Measurements from ENCODE around the gene MAPK1. TPM values are rescaled to one million over a fixed set of nuclear protein-coding genes. Genes with fewer than 3 reads are reported as not detected.

Gene MAPK1
- total and polyA plus RNA-seq, 7 experiments from 2014 or later, result 58.3 to 120 (median 97.0) TPM

DNA sequence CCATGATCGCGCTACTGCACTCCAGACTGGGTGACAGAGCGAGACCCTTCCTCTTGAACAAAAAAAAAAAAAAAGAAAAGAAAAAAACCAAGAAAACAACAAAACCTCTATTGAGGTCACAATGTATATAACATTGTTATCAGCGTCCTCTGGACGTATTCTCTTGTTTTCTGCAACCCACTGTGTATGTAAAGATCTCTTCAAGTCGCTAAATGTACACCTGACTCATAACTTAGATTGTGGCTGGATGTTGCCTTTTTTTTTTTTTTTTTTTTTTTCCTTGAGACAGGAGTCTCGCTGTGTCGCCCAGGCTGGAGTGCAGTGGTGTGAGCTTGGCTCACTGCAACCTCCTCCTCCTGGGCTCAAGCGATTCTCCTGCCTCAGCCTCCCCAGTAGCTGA, 130.5 kb downstream of the MAPK1 start:
- H3K27ac Mint-ChIP-seq, result no peak overlapping the region

GRCh38 chr22:21736084-21736642, 131.3 kb downstream of the MAPK1 start:
- intact Hi-C loops (cut with micrococcal nuclease), result loop anchor here (1.0 to 5.0 kb wide), 6 partner anchors 70 to 1406 kb away; partner anchors contain the start of genes MAPK1 (in 1 of the 2), PI4KA (in 1 of the 2), PPIL2 (in 1 of the 2) and RSPH14 (in 1 of the 2)
- Histone ChIP-seq H3K36me3 (ENCODE audit: control insufficient read depth in 2 of 3, insufficient read depth in 3 of 3, low read length in 3 of 3) (no peaks in the 10 kb centered on the region), H3K27me3 (ENCODE audit: control insufficient read depth in 2 of 2, insufficient read depth in 2 of 2, low read length in 2 of 2) (no peaks in the 10 kb centered on the region), H3K4me1 (ENCODE audit: control insufficient read depth in 2 of 2, insufficient read depth in 2 of 2, low read length in 2 of 2) (peaks cover 0 to 7% of the 10 kb centered on the region in 2 donors), H3K4me3 (ENCODE audit: low read length) (peak overlapping the region; percentile 51), H3K9me3 (ENCODE audit: control insufficient read depth in 2 of 3, low read length in 3 of 3) (no peaks in the 10 kb centered on the region), H3K27ac (ENCODE audit: low read depth, low read length) (peak overlapping the region; percentile 19)
- CTCF ChIA-PET, result interaction anchor here (1.0 kb wide), 1 partner anchor 17 kb away, joined by 3 read pairs; no protein-coding TSS in a partner anchor
- H3K27me3 Mint-ChIP-seq, result peaks cover 0 to 25% (median 0%) of the 10 kb centered on the region in 5 donors
- POLR2A ChIA-PET, result interaction anchor here (0.6 to 1.9 kb wide), 5 partner anchors 38 to 131 kb away, joined by 3 to 6 read pairs (median 3); partner anchors contain the start of genes MAPK1 and PPIL2
- DNase-seq, result no peak
- no peak for ATAC-seq
- peaks cover 13 to 26% (median 15%) of the 10 kb centered on the region in 7 donors for H3K4me1 Mint-ChIP-seq
- no peaks in the 10 kb centered on the region for H3K36me3 Mint-ChIP-seq
- H3K4me3 Mint-ChIP-seq, result peak overlapping the region; percentile 60 to 94 (median 73)
- H3K27ac Mint-ChIP-seq, result no peak overlapping the region
- no peaks in the 10 kb centered on the region for H3K9me3 Mint-ChIP-seq

More for the DNA sequence above, 130.5 kb downstream of the MAPK1 start:
- H3K36me3 Mint-ChIP-seq, result no peaks in the 10 kb centered on the region
- no peaks in the 10 kb centered on the region for H3K9me3 Mint-ChIP-seq
- H3K27me3 ChIP-seq (ENCODE audit: control insufficient read depth in 2 of 2, insufficient read depth in 2 of 2, low read length in 2 of 2), result no peaks in the 10 kb centered on the region
- peak overlapping the region in 8 of 10 donors; percentile 30 to 93 (median 67) for H3K4me3 Mint-ChIP-seq
- intact Hi-C loops (cut with micrococcal nuclease), result loop anchor here (1.0 to 5.0 kb wide), 6 partner anchors 71 to 1405 kb away; partner anchors contain the start of genes MAPK1 (in 1 of the 2), PI4KA (in 1 of the 2), PPIL2 (in 1 of the 2) and RSPH14 (in 1 of the 2)
- no peak overlapping the region for H3K27ac ChIP-seq (ENCODE audit: low read depth, low read length)
- ChIA-PET POLR2A (interaction anchor here (0.6 kb wide), 1 partner anchor 151 kb away, joined by 3 read pairs; no protein-coding TSS in a partner anchor), CTCF (no interaction called here)
- no peaks in the 10 kb centered on the region for H3K36me3 ChIP-seq (ENCODE audit: control insufficient read depth in 2 of 3, insufficient read depth in 3 of 3, low read length in 3 of 3)
- H3K27me3 Mint-ChIP-seq, result peaks cover 0 to 27% (median 0%) of the 10 kb centered on the region in 5 donors
- H3K4me3 ChIP-seq (ENCODE audit: low read length), result no peak overlapping the region
- peaks cover 0 to 7% of the 10 kb centered on the region in 2 donors for H3K4me1 ChIP-seq (ENCODE audit: control insufficient read depth in 2 of 2, insufficient read depth in 2 of 2, low read length in 2 of 2)
- DNase-seq (no peak), ATAC-seq (no peak)
- no peaks in the 10 kb centered on the region for H3K9me3 ChIP-seq (ENCODE audit: control insufficient read depth in 2 of 3, low read length in 3 of 3)
- H3K4me1 Mint-ChIP-seq, result peaks cover 13 to 26% (median 15%) of the 10 kb centered on the region in 7 donors

- peak within 1 kb of the TSS; percentile 86 to 96 (median 92) for H3K4me3 Mint-ChIP-seq
- Histone ChIP-seq H3K9me3 (ENCODE audit: control insufficient read depth in 2 of 3, low read length in 3 of 3) (no peaks in the 10 kb centered on the region), H3K36me3 (ENCODE audit: control insufficient read depth in 2 of 3, insufficient read depth in 3 of 3, low read length in 3 of 3) (no peaks in the 10 kb centered on the region), H3K4me3 (ENCODE audit: low read length) (peak within 1 kb of the TSS; percentile 51), H3K4me1 (ENCODE audit: control insufficient read depth in 2 of 2, insufficient read depth in 2 of 2, low read length in 2 of 2) (peaks cover 0 to 7% of the 10 kb centered on the region in 2 donors), H3K27ac (ENCODE audit: low read depth, low read length) (peak within 1 kb of the TSS; percentile 66), H3K27me3 (ENCODE audit: control insufficient read depth in 2 of 2, insufficient read depth in 2 of 2, low read length in 2 of 2) (no peaks in the 10 kb centered on the region)
- peaks cover 13 to 26% (median 15%) of the 10 kb centered on the region in 7 donors for H3K4me1 Mint-ChIP-seq
- POLR2A ChIA-PET, result interaction anchor here (0.6 to 1.9 kb wide), 5 partner anchors 38 to 132 kb away, joined by 3 to 6 read pairs (median 3); partner anchors contain the start of genes MAPK1 and PPIL2
- H3K27ac Mint-ChIP-seq, result peak within 1 kb of the TSS; percentile 67 to 91 (median 85)
- peaks cover 0 to 22% (median 0%) of the 10 kb centered on the region in 5 donors for H3K27me3 Mint-ChIP-seq
- no peaks in the 10 kb centered on the region for H3K36me3 Mint-ChIP-seq
- H3K9me3 Mint-ChIP-seq, result no peaks in the 10 kb centered on the region
- intact Hi-C loops (cut with micrococcal nuclease), result loop anchor here (1.0 to 5.0 kb wide), 11 partner anchors 23 to 1407 kb away; partner anchors contain the start of genes MAPK1 (in 2 of the 2), PPIL2 (in 2 of the 2), PI4KA (in 1 of the 2) and PPM1F (in 1 of the 2)
- CTCF ChIA-PET, result interaction anchor here (1.0 kb wide), 1 partner anchor 16 kb away, joined by 3 read pairs; no protein-coding TSS in a partner anchor
- ATAC-seq (peak; percentile 96), DNase-seq (peak; percentile 94 to 99 (median 97))
Measured at GRCh38 chr22:21735200-21736083, 132.0 kb downstream of the MAPK1 start, which contains the start of gene YPEL1. Gene YPEL1, minus strand, starts transcription at chr22:21735794. Its CDS starts 25,050 bp downstream, at chr22:21710744.

GRCh38 chr22:21734540-21735199, 132.8 kb downstream of the MAPK1 start:
- ATAC-seq (no peak), DNase-seq (peak in 3 of 9 donors; percentile 8 to 12 (median 10))
- Mint-ChIP-seq H3K36me3 (no peaks in the 10 kb centered on the region), H3K4me3 (peak overlapping the region; percentile 86 to 96 (median 92)), H3K27me3 (peaks cover 0 to 18% (median 0%) of the 10 kb centered on the region in 5 donors), H3K27ac (peak overlapping the region; percentile 67 to 91 (median 85)), H3K4me1 (peaks cover 13 to 26% (median 15%) of the 10 kb centered on the region in 7 donors), H3K9me3 (no peaks in the 10 kb centered on the region)
- H3K4me3 ChIP-seq (ENCODE audit: low read length), result peak overlapping the region; percentile 49
- intact Hi-C loops (cut with micrococcal nuclease), result loop anchor here (1.0 to 5.0 kb wide), 10 partner anchors 22 to 1408 kb away; partner anchors contain the start of genes MAPK1 (in 1 of the 2), PI4KA (in 1 of the 2), PPIL2 (in 1 of the 2) and PPM1F (in 1 of the 2)
- POLR2A ChIA-PET, result interaction anchor here (1.9 kb wide), 1 partner anchor 69 kb away, joined by 6 read pairs; the partner anchor contains the start of gene PPIL2
- H3K36me3 ChIP-seq (ENCODE audit: control insufficient read depth in 2 of 3, insufficient read depth in 3 of 3, low read length in 3 of 3), result no peaks in the 10 kb centered on the region
- peaks cover 0 to 7% of the 10 kb centered on the region in 2 donors for H3K4me1 ChIP-seq (ENCODE audit: control insufficient read depth in 2 of 2, insufficient read depth in 2 of 2, low read length in 2 of 2)
- peak overlapping the region; percentile 66 for H3K27ac ChIP-seq (ENCODE audit: low read depth, low read length)
- no peaks in the 10 kb centered on the region for H3K9me3 ChIP-seq (ENCODE audit: control insufficient read depth in 2 of 3, low read length in 3 of 3)
- CTCF ChIA-PET, result no interaction called here
- no peaks in the 10 kb centered on the region for H3K27me3 ChIP-seq (ENCODE audit: control insufficient read depth in 2 of 2, insufficient read depth in 2 of 2, low read length in 2 of 2)

DNA sequence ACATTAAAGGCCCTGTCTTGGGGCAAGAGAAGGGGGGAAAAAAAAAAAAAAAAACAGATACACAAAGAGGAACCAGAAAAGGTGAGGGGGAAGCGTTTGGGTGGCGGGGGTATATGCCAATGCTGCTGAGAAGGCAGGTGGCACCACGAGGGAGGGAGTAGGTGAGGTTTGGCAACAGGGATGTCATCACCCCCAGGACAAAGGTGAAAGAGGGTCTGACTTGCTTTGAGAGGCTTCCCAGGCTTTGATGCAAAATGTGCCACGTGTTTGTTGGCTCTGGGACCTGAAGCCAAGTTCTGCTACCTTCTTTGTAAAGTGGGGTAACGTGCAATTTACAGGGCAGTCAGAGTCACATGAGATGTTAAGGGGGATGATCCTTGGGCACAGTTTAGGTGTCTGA, 135.9 kb downstream of the MAPK1 start:
- CTCF ChIA-PET, result no interaction called here
- Histone ChIP-seq H3K27ac (ENCODE audit: low read depth, low read length) (no peak overlapping the region), H3K4me3 (ENCODE audit: low read length) (no peak overlapping the region), H3K27me3 (ENCODE audit: control insufficient read depth in 2 of 2, insufficient read depth in 2 of 2, low read length in 2 of 2) (no peaks in the 10 kb centered on the region), H3K9me3 (ENCODE audit: control insufficient read depth in 2 of 3, low read length in 3 of 3) (no peaks in the 10 kb centered on the region), H3K36me3 (ENCODE audit: control insufficient read depth in 2 of 3, insufficient read depth in 3 of 3, low read length in 3 of 3) (no peaks in the 10 kb centered on the region), H3K4me1 (ENCODE audit: control insufficient read depth in 2 of 2, insufficient read depth in 2 of 2, low read length in 2 of 2) (peaks cover 6 to 7% of the 10 kb centered on the region in 2 donors)
- DNase-seq (no peak), ATAC-seq (no peak)
- no peaks in the 10 kb centered on the region for H3K9me3 Mint-ChIP-seq
- H3K27me3 Mint-ChIP-seq, result peaks cover 0 to 6% (median 0%) of the 10 kb centered on the region in 5 donors
- no peaks in the 10 kb centered on the region for H3K36me3 Mint-ChIP-seq
- intact Hi-C loops (cut with micrococcal nuclease), result no loop called here
- H3K4me3 Mint-ChIP-seq, result no peak overlapping the region
- POLR2A ChIA-PET, result no interaction called here
- peaks cover 17 to 26% (median 20%) of the 10 kb centered on the region in 7 donors for H3K4me1 Mint-ChIP-seq
- H3K27ac Mint-ChIP-seq, result no peak overlapping the region

All from naive thymus-derived CD4-positive, alpha-beta T cell (primary cell).